ENCODE data around the gene OR1E1. TPM values are rescaled to one million over a fixed set of nuclear protein-coding genes. Genes with fewer than 3 reads are reported as not detected.
"Not testable (repeated sequence)": the region's sequence is repeated elsewhere in the genome, so short reads cannot be mapped to it uniquely, and the experiment has no call there.

The OR1E1 gene
- total RNA-seq, 3 donors from 2014 or later (not counting 1 experiment from before 2014, with no cell fraction given): not detected

DNA sequence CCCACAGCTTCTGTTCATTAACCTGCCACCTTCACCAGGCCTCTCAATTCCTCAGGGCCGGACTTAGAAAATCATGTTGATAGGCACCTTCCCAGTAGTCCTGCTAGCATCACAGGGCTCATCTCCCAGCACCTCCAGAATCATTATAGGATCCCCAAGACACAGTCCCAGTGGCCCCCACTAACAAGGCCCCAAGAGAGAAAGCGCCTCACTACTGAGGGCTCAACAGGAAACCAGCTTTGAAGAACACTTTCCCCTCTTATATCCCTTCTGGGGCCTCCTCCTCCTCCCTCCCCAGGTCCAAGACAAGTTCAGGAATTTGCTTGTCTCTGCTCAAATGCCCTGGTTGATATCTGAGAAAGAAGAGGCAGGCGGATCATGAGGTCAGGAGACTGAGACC is 12.9 kb upstream of the OR1E1 start, which contains the start of gene OR3A3:
Gene OR3A3 (plus strand): TSS at position 301 of the 400 bp plus-strand sequence.
- H3K9me3 Mint-ChIP-seq: peaks cover 3 to 4% of the 10 kb centered on the region in 2 donors
- H3K27me3 ChIP-seq (ENCODE audit: control insufficient read depth, insufficient read depth, low read length): peaks cover 4% of the 10 kb centered on the region
- H3K27me3 Mint-ChIP-seq (ENCODE audit: low read depth in 2 of 2): peaks cover 18 to 33% of the 10 kb centered on the region in 2 donors
- no peaks in the 10 kb centered on the region for H3K36me3 ChIP-seq (ENCODE audit: control insufficient read depth, insufficient read depth, low read length)
- peaks cover 12% of the 10 kb centered on the region for H3K36me3 Mint-ChIP-seq
- no peak within 1 kb of the TSS for H3K27ac ChIP-seq (ENCODE audit: low read length)
- peak within 1 kb of the TSS; percentile 70 for H3K4me3 Mint-ChIP-seq
- no peak within 1 kb of the TSS for H3K4me3 ChIP-seq (ENCODE audit: low read length)
- DNase-seq: no peak
- intact Hi-C loops (cut with micrococcal nuclease): no loop called here
- peaks cover 6 to 11% of the 10 kb centered on the region in 2 donors for H3K4me1 Mint-ChIP-seq
- no peak for ATAC-seq
- H3K9me3 ChIP-seq (ENCODE audit: control insufficient read depth, insufficient read depth, low read length): peaks cover 7% of the 10 kb centered on the region
- WGBS (ENCODE audit: insufficient coverage): 82% methylated on average over 3 of the region's 3 CpGs
- peaks cover 3% of the 10 kb centered on the region for H3K4me1 ChIP-seq (ENCODE audit: control insufficient read depth, insufficient read depth, low read length)
- no peak within 1 kb of the TSS for H3K27ac Mint-ChIP-seq
- TF ChIP-seq, protein P1, sequence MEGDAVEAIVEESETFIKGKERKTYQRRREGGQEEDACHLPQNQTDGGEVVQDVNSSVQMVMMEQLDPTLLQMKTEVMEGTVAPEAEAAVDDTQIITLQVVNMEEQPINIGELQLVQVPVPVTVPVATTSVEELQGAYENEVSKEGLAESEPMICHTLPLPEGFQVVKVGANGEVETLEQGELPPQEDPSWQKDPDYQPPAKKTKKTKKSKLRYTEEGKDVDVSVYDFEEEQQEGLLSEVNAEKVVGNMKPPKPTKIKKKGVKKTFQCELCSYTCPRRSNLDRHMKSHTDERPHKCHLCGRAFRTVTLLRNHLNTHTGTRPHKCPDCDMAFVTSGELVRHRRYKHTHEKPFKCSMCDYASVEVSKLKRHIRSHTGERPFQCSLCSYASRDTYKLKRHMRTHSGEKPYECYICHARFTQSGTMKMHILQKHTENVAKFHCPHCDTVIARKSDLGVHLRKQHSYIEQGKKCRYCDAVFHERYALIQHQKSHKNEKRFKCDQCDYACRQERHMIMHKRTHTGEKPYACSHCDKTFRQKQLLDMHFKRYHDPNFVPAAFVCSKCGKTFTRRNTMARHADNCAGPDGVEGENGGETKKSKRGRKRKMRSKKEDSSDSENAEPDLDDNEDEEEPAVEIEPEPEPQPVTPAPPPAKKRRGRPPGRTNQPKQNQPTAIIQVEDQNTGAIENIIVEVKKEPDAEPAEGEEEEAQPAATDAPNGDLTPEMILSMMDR (IDR thresholded peaks at IDR 0.05): no peak

DNA sequence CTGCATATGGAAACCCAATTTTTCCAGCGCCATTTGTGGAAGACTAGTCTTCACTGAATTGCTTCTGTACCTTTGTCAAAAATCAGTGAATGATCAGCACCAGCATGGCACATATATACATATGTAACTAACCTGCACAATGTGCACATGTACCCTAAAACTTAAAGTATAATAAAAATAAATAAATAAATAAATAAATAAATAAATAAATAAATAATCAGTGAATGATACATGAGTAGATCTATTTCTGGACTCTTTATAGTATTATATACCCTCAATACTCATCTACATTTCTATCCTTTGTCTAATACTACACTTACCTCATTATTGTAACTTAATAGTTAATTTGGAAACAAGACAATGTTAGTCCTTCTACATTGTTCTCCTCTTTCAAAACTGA is 5.6 kb upstream of the OR1E1 start:
- 78% methylated on average over 1 of the region's 1 CpG for WGBS (ENCODE audit: insufficient coverage)

GRCh38 chr17:3401786-3402185 is 3.6 kb upstream of the OR1E1 start:
- no peaks in the 10 kb centered on the region for H3K36me3 ChIP-seq (ENCODE audit: control insufficient read depth, insufficient read depth, low read length)
- peaks cover 21 to 26% of the 10 kb centered on the region in 2 donors for H3K27me3 Mint-ChIP-seq (ENCODE audit: low read depth in 2 of 2)
- H3K9me3 Mint-ChIP-seq: peaks cover 0 to 3% of the 10 kb centered on the region in 2 donors
- H3K27me3 ChIP-seq (ENCODE audit: control insufficient read depth, insufficient read depth, low read length): no peaks in the 10 kb centered on the region
- no peak overlapping the region for H3K27ac Mint-ChIP-seq
- H3K4me1 Mint-ChIP-seq: no peaks in the 10 kb centered on the region
- H3K27ac ChIP-seq (ENCODE audit: low read length): no peak overlapping the region
- H3K4me3 Mint-ChIP-seq: no peak overlapping the region
- H3K9me3 ChIP-seq (ENCODE audit: control insufficient read depth, insufficient read depth, low read length): no peaks in the 10 kb centered on the region
- H3K4me3 ChIP-seq (ENCODE audit: low read length): no peak overlapping the region
- no peak for ATAC-seq
- no peak for DNase-seq
- intact Hi-C loops (cut with micrococcal nuclease): no loop called here
- TF ChIP-seq, protein P1 (IDR thresholded peaks at IDR 0.05): no peak
- no peaks in the 10 kb centered on the region for H3K36me3 Mint-ChIP-seq
- H3K4me1 ChIP-seq (ENCODE audit: control insufficient read depth, insufficient read depth, low read length): no peaks in the 10 kb centered on the region
- WGBS (ENCODE audit: insufficient coverage): 75% methylated on average over 1 of the region's 2 CpGs

More for the DNA sequence above, 5.6 kb upstream of the OR1E1 start:
- H3K9me3 ChIP-seq (ENCODE audit: control insufficient read depth, insufficient read depth, low read length); H3K27ac ChIP-seq (ENCODE audit: low read length); H3K27me3 ChIP-seq (ENCODE audit: control insufficient read depth, insufficient read depth, low read length); H3K36me3 ChIP-seq (ENCODE audit: control insufficient read depth, insufficient read depth, low read length); H3K9me3 Mint-ChIP-seq; DNase-seq; H3K4me1 Mint-ChIP-seq; intact Hi-C loops (cut with micrococcal nuclease); H3K4me3 ChIP-seq (ENCODE audit: low read length); H3K4me1 ChIP-seq (ENCODE audit: control insufficient read depth, insufficient read depth, low read length); H3K4me3 Mint-ChIP-seq; H3K27ac Mint-ChIP-seq; ATAC-seq: not testable (repeated sequence)
- Mint-ChIP-seq H3K27me3 (ENCODE audit: low read depth in 2 of 2) (peaks cover 27 to 34% of the 10 kb centered on the region in 2 donors), H3K36me3 (peaks cover 12% of the 10 kb centered on the region)

GRCh38 chr17:3400055-3400454 is 1.8 kb upstream of the OR1E1 start:
- H3K27ac ChIP-seq (ENCODE audit: low read length): no peak overlapping the region
- Mint-ChIP-seq H3K27ac (no peak overlapping the region), H3K4me1 (no peaks in the 10 kb centered on the region), H3K9me3 (peaks cover 0 to 3% of the 10 kb centered on the region in 2 donors), H3K36me3 (no peaks in the 10 kb centered on the region), H3K27me3 (ENCODE audit: low read depth in 2 of 2) (peaks cover 16 to 22% of the 10 kb centered on the region in 2 donors), H3K4me3 (no peak overlapping the region)
- H3K27me3 ChIP-seq (ENCODE audit: control insufficient read depth, insufficient read depth, low read length): no peaks in the 10 kb centered on the region
- H3K9me3 ChIP-seq (ENCODE audit: control insufficient read depth, insufficient read depth, low read length): no peaks in the 10 kb centered on the region
- H3K36me3 ChIP-seq (ENCODE audit: control insufficient read depth, insufficient read depth, low read length): no peaks in the 10 kb centered on the region
- ATAC-seq (no peak), DNase-seq (no peak)
- no peak overlapping the region for H3K4me3 ChIP-seq (ENCODE audit: low read length)
- H3K4me1 ChIP-seq (ENCODE audit: control insufficient read depth, insufficient read depth, low read length): no peaks in the 10 kb centered on the region
- 75% methylated on average over 6 of the region's 6 CpGs for WGBS (ENCODE audit: insufficient coverage)
- intact Hi-C loops (cut with micrococcal nuclease): no loop called here
- TF ChIP-seq, protein P1 (IDR thresholded peaks at IDR 0.05): no peak

GRCh38 chr17:3397801-3398200 is 409 bp downstream of the OR1E1 start:
- H3K4me3 Mint-ChIP-seq; H3K27me3 ChIP-seq (ENCODE audit: control insufficient read depth, insufficient read depth, low read length); H3K4me3 ChIP-seq (ENCODE audit: low read length); H3K9me3 ChIP-seq (ENCODE audit: control insufficient read depth, insufficient read depth, low read length); DNase-seq; H3K36me3 ChIP-seq (ENCODE audit: control insufficient read depth, insufficient read depth, low read length); intact Hi-C loops (cut with micrococcal nuclease); H3K36me3 Mint-ChIP-seq; H3K27ac Mint-ChIP-seq; H3K4me1 Mint-ChIP-seq; H3K9me3 Mint-ChIP-seq; H3K4me1 ChIP-seq (ENCODE audit: control insufficient read depth, insufficient read depth, low read length); H3K27ac ChIP-seq (ENCODE audit: low read length): not testable (repeated sequence)
- ATAC-seq: peak in 1 of 3 donors; percentile 50
- WGBS (ENCODE audit: insufficient coverage): 50% methylated on average over 6 of the region's 7 CpGs
- peaks cover 27 to 29% of the 10 kb centered on the region in 2 donors for H3K27me3 Mint-ChIP-seq (ENCODE audit: low read depth in 2 of 2)

Measured in natural killer cell (primary cell).